SK-N-SH (cell line): ENCODE measurements around the gene SEC24D. TPM values are rescaled to one million over a fixed set of nuclear protein-coding genes. Genes with fewer than 3 reads are reported as not detected.

Experiments used
- CTCF ChIA-PET: fragments of 300-600, 350-600 bp; formaldehyde crosslinking; extraction: SDS; loops from one replicate; lab custom pipeline; 2021; lab: Yijun Ruan, JAX
- POLR2A ChIA-PET: fragments of 350-600 bp; sonication (Branson Sonifier 250); formaldehyde crosslinking; extraction: SDS; loops from one replicate; lab custom pipeline; 2020; ENCODE audit warnings: antibody characterized with exemption, inconsistent platforms; lab: Yijun Ruan, JAX
- DNase-seq: peaks from one replicate; pipeline ENCODE4 v3.0.0; 2012
- H2AFZ ChIP-seq: fragments of 200-600 bp; sonication (generic); 2 replicates; pipeline ENCODE4 v1.8.1; 2016; ENCODE audit warnings: antibody characterized with exemption, mild to moderate bottlenecking, low read depth
- H3F3A ChIP-seq: fragments of 200-600 bp; sonication (generic); replicated peaks from 2 replicates; pipeline ENCODE3; 2016; ENCODE audit warnings: antibody characterized with exemption, mild to moderate bottlenecking; ENCODE audit not compliant: insufficient read depth
- H3K27ac ChIP-seq, 2 experiments: fragments of 200-500 bp in 1 of 2; fragments of 200-600 bp in 1 of 2; sonication (Bioruptor generic) in 1 of 2; sonication (generic), shearing (Covaris generic) in 1 of 2; 2 replicates each; pipeline versions ENCODE4 v1.5.1 to v1.6.1; 2014 to 2016; ENCODE audit warnings: low read depth in 2 of 2, inconsistent platforms in 1 of 2, low read length in 1 of 2, mild to moderate bottlenecking in 1 of 2, mixed read lengths in 1 of 2
- H3K27me3 ChIP-seq: fragments of 200-600 bp; sonication (generic), shearing (Covaris generic); 2 replicates; pipeline ENCODE4 v1.6.1; 2016; ENCODE audit warnings: mixed run types; ENCODE audit not compliant: insufficient read depth
- H3K36me3 ChIP-seq, 2 experiments: fragments of 200-500 bp in 1 of 2; fragments of 200-600 bp in 1 of 2; sonication (Bioruptor generic) in 1 of 2; sonication (generic) in 1 of 2; replicated peaks in 1 of 2; 2 replicates each; pipeline versions ENCODE3 to v1.5.1; 2014 to 2016; ENCODE audit warnings: low read length in 1 of 2, mild to moderate bottlenecking in 1 of 2; ENCODE audit not compliant: insufficient read depth in 2 of 2, control insufficient read depth in 1 of 2
- H3K4me1 ChIP-seq, 2 experiments: fragments of 200-500 bp in 1 of 2; fragments of 200-600 bp in 1 of 2; sonication (Bioruptor generic) in 1 of 2; sonication (generic), shearing (Covaris generic) in 1 of 2; 2 replicates each; pipeline versions ENCODE4 v1.5.1 to v1.6.1; 2014 to 2016; ENCODE audit warnings: low read depth in 1 of 2, low read length in 1 of 2, mixed run types in 1 of 2; ENCODE audit not compliant: insufficient read depth in 2 of 2, control insufficient read depth in 1 of 2
- H3K4me2 ChIP-seq: fragments of 200-600 bp; sonication (generic), shearing (Covaris generic); 2 replicates; pipeline ENCODE4 v1.6.1; 2017; ENCODE audit warnings: mixed run types
- H3K4me3 ChIP-seq, 2 experiments: fragments of 200-500 bp in 1 of 2; fragments of 200-600 bp in 1 of 2; sonication (Bioruptor generic) in 1 of 2; sonication (generic), shearing (Covaris generic) in 1 of 2; 2 replicates each; pipeline versions ENCODE4 v1.5.1 to v1.8.1; 2014 to 2016; ENCODE audit warnings: low read depth in 2 of 2, inconsistent platforms in 1 of 2, low read length in 1 of 2, mild to moderate bottlenecking in 1 of 2, mixed read lengths in 1 of 2, moderate library complexity in 1 of 2
- H3K79me2 ChIP-seq: fragments of 200-600 bp; sonication (generic); 2 replicates; pipeline ENCODE4 v1.8.1; 2017; ENCODE audit warnings: mild to moderate bottlenecking; ENCODE audit not compliant: insufficient read depth
- H3K9ac ChIP-seq: fragments of 200-600 bp; sonication (generic); 2 replicates; pipeline ENCODE4 v1.6.1; 2017; ENCODE audit warnings: mixed run types
- H3K9me2 ChIP-seq: fragments of 200-600 bp; sonication (generic); 2 replicates; pipeline ENCODE4 v1.6.1; 2017; ENCODE audit warnings: mixed run types
- H3K9me3 ChIP-seq: fragments of 200-600 bp; sonication (generic); 2 replicates; pipeline ENCODE4 v1.6.1; 2017; ENCODE audit warnings: mixed run types, mild to moderate bottlenecking, moderate library complexity
- H4K20me1 ChIP-seq: fragments of 200-600 bp; sonication (generic); 2 replicates; pipeline ENCODE4 v1.6.1; 2017; ENCODE audit warnings: mild to moderate bottlenecking, mixed run types; ENCODE audit not compliant: insufficient read depth
- FOSL2 ChIP-seq: IDR thresholded peaks from 2 replicates; pipeline ENCODE4 v1.4.0; 2012; ENCODE audit warnings: low read depth, mild to moderate bottlenecking, moderate library complexity, borderline replicate concordance
- FOXM1 ChIP-seq: IDR thresholded peaks from 2 replicates; pipeline ENCODE4 v1.4.0; 2012; ENCODE audit warnings: low read depth, mild to moderate bottlenecking
- GABPA ChIP-seq: IDR thresholded peaks from 2 replicates; pipeline ENCODE4 v1.4.0; 2012; ENCODE audit warnings: low read depth, mild to moderate bottlenecking
- NFIC ChIP-seq: IDR thresholded peaks from 2 replicates; pipeline ENCODE4 v1.4.0; 2012; ENCODE audit warnings: borderline replicate concordance
- RCOR1 ChIP-seq: fragments of 150-350 bp; IDR thresholded peaks from 2 replicates; pipeline ENCODE4 v1.6.1; 2017; ENCODE audit warnings: antibody characterized with exemption, low read length
- RXRA ChIP-seq: IDR thresholded peaks from 2 replicates; pipeline ENCODE4 v1.4.0; 2012; ENCODE audit warnings: low read depth, mild to moderate bottlenecking, borderline replicate concordance
- SIN3A ChIP-seq: IDR thresholded peaks from 2 replicates; pipeline ENCODE4 v1.6.1; 2012; ENCODE audit warnings: low read depth, mild to moderate bottlenecking, low read length, moderate library complexity, borderline replicate concordance
- SMC3 ChIP-seq: IDR thresholded peaks from 2 replicates; pipeline ENCODE4 v1.6.1; 2012; ENCODE audit warnings: low read depth, low read length, improper control_type of control experiment
- TEAD4 ChIP-seq: IDR thresholded peaks from 2 replicates; pipeline ENCODE4 v1.4.0; 2012; ENCODE audit warnings: mild to moderate bottlenecking, borderline replicate concordance; ENCODE audit not compliant: insufficient read depth
- YY1 ChIP-seq: IDR thresholded peaks from 2 replicates; pipeline ENCODE4 v1.4.0; 2012; ENCODE audit warnings: low read depth, mild to moderate bottlenecking
- WGBS: methylation state at CpG from one replicate; pipeline ENCODE4 v1.1.6; 2017; ENCODE audit warnings: low lambda C conversion rate; 5-methylcytosine and 5-hydroxymethylcytosine counted together
- polyA plus RNA-seq, 3 experiments: library from polyadenylated mRNA; depleted of rRNA; stranded (reverse); fragments of >200 nt; gene quantifications; 2 replicates each; pipeline ENCODE4 v1.2.3, GENCODE V29; 2012
- TF ChIP-seq, protein P1 (sequence below): IDR thresholded peaks from 2 replicates; pipeline ENCODE4 v1.6.1; 2012; ENCODE audit warnings: mild to moderate bottlenecking, low read depth, low read length, moderate library complexity
- TF ChIP-seq, protein P2 (sequence below): IDR thresholded peaks from 2 replicates; pipeline ENCODE4 v1.4.0; 2012; ENCODE audit warnings: low read depth, borderline replicate concordance

The SEC24D gene
- polyA plus RNA-seq, 1 of the 3 experiments (the other 2 are of a cell fraction): 32.2 TPM

DNA sequence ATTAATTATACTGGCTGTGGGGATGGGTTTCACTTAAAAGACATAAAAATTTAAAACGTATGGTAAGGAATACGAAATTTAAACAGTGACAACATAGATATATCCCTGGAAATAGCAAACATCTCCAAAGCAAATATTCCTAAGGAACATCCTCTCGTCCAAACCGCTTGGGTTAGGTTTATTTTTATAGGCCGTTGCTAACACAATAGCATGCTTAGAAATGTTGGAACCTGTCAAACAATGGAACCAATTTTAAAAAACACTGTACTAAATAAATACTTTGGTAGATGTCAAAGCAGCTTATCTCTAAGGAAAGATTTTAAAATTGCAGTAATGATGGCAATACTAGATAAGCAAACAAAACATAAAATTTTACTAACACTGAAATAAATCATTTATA, 45.4 kb downstream of the SEC24D start:
- CTCF ChIA-PET: interaction anchor here (1.6 kb wide), 1 partner anchor 100 kb away, joined by 3 read pairs; no protein-coding TSS in a partner anchor
- POLR2A ChIA-PET: no interaction called here
- H3K36me3 ChIP-seq: peaks cover 48 to 77% of the 10 kb centered on the region in 2 experiments

DNA sequence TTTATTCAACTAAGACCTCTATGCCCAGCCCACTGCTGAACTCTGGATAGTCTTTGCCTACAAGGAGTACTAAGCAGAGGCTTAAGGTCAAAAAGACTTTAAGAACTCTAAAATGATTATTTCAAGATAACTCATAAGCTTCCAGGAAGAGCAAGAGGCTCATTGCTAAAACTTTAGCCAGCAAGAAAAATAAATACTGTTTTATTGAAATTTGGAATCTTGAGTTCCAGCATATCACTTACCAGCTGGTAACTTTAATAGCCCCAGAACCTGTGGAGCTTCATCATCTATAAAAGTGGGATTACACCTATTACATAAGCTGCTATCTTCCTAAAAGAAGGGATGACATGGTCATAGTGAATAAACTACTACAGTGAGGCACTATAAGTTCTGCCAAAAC, 47.0 kb downstream of the SEC24D start:
- H3F3A ChIP-seq: peaks cover 36% of the 10 kb centered on the region
- H3K36me3 ChIP-seq: peaks cover 44 to 74% of the 10 kb centered on the region in 2 experiments
- no peaks in the 10 kb centered on the region for H4K20me1 ChIP-seq
- no peak overlapping the region for H3K27ac ChIP-seq
- peaks cover 51% of the 10 kb centered on the region for H3K79me2 ChIP-seq
- no peaks in the 10 kb centered on the region for H3K27me3 ChIP-seq
- no peak overlapping the region for H3K4me3 ChIP-seq
- H3K9ac ChIP-seq: no peak overlapping the region
- H3K4me2 ChIP-seq: no peak overlapping the region
- POLR2A ChIA-PET: no interaction called here
- H3K9me3 ChIP-seq: no peaks in the 10 kb centered on the region
- CTCF ChIA-PET: interaction anchor here (1.2 to 1.3 kb wide), 3 partner anchors 16 to 180 kb away, joined by 3 to 6 read pairs (median 4); no protein-coding TSS in a partner anchor
- peaks cover 0 to 5% of the 10 kb centered on the region in 2 experiments; a peak in 2 of 4 replicates for H3K4me1 ChIP-seq
- TF ChIP-seq, protein P1, sequence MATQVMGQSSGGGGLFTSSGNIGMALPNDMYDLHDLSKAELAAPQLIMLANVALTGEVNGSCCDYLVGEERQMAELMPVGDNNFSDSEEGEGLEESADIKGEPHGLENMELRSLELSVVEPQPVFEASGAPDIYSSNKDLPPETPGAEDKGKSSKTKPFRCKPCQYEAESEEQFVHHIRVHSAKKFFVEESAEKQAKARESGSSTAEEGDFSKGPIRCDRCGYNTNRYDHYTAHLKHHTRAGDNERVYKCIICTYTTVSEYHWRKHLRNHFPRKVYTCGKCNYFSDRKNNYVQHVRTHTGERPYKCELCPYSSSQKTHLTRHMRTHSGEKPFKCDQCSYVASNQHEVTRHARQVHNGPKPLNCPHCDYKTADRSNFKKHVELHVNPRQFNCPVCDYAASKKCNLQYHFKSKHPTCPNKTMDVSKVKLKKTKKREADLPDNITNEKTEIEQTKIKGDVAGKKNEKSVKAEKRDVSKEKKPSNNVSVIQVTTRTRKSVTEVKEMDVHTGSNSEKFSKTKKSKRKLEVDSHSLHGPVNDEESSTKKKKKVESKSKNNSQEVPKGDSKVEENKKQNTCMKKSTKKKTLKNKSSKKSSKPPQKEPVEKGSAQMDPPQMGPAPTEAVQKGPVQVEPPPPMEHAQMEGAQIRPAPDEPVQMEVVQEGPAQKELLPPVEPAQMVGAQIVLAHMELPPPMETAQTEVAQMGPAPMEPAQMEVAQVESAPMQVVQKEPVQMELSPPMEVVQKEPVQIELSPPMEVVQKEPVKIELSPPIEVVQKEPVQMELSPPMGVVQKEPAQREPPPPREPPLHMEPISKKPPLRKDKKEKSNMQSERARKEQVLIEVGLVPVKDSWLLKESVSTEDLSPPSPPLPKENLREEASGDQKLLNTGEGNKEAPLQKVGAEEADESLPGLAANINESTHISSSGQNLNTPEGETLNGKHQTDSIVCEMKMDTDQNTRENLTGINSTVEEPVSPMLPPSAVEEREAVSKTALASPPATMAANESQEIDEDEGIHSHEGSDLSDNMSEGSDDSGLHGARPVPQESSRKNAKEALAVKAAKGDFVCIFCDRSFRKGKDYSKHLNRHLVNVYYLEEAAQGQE: no peak
- TF ChIP-seq NFIC (no peak), RCOR1 (no peak), GABPA (no peak), TEAD4 (no peak), SIN3A (no peak), FOXM1 (no peak), YY1 (no peak), FOSL2 (no peak)
- TF ChIP-seq, protein P2, sequence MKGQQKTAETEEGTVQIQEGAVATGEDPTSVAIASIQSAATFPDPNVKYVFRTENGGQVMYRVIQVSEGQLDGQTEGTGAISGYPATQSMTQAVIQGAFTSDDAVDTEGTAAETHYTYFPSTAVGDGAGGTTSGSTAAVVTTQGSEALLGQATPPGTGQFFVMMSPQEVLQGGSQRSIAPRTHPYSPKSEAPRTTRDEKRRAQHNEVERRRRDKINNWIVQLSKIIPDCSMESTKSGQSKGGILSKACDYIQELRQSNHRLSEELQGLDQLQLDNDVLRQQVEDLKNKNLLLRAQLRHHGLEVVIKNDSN: no peak
- no peak overlapping the region for H2AFZ ChIP-seq
- no peaks in the 10 kb centered on the region for H3K9me2 ChIP-seq
- no peak for DNase-seq

More for the DNA sequence above, 45.4 kb downstream of the SEC24D start:
- Histone ChIP-seq H3K4me3 (no peak overlapping the region), H4K20me1 (no peaks in the 10 kb centered on the region), H3K9me2 (no peaks in the 10 kb centered on the region), H3K79me2 (peaks cover 59% of the 10 kb centered on the region), H3K9ac (no peak overlapping the region), H3K27me3 (no peaks in the 10 kb centered on the region), H3K9me3 (no peaks in the 10 kb centered on the region), H3K4me2 (no peak overlapping the region), H3K27ac (peak overlapping the region in 1 of 2 experiments; percentile 39; a peak in 2 of 4 replicates), H3K4me1 (no peaks in the 10 kb centered on the region; a peak in 2 of 4 replicates), H3F3A (peaks cover 36% of the 10 kb centered on the region), H2AFZ (no peak overlapping the region)
- TF ChIP-seq TEAD4 (no peak), FOSL2 (no peak), SMC3 (no peak), RXRA (no peak)
- DNase-seq: no peak
- 86% methylated on average over 5 of the region's 5 CpGs for WGBS
